HCT116 (cell line): ENCODE measurements around the gene MAML2. TPM values are rescaled to one million over a fixed set of nuclear protein-coding genes. Genes with fewer than 3 reads are reported as not detected.

Experiments used
- ATAC-seq: fragments of 200-7000 bp; cut with Tn5 transposase; 2 replicates; pipeline ENCODE4 v1.9.1; 2020; ENCODE audit warnings: mild to moderate bottlenecking, moderate library complexity
- BruUV-seq: library from RNA; stranded (reverse); fragments of 400-500 nt; replicated peaks from 2 replicates; lab custom pipeline; 2021; lab: Mats Ljungman, UMichigan
- CTCF ChIA-PET: fragments of 300-600 bp; sonication (Branson Sonifier 250); formaldehyde crosslinking; loops from one replicate; lab custom pipeline; 2021; ENCODE audit warnings: antibody characterized with exemption; lab: Charles Lee
- POLR2A ChIA-PET: fragments of 300-600, 350-600 bp; sonication (Branson Sonifier 250); formaldehyde crosslinking; loops from one replicate; lab custom pipeline; 2021; ENCODE audit warnings: antibody characterized with exemption; lab: Charles Lee
- RAD21 ChIA-PET, 2 experiments: fragments of 300-600 bp; sonication (Branson Sonifier 250); formaldehyde crosslinking; loops; one replicate each; lab custom pipeline; 2023; ENCODE audit warnings: low total read pairs in 2 of 2; ENCODE audit not compliant: uncharacterized antibody in 2 of 2, unreplicated experiment in 2 of 2, low non-redundant PET in 1 of 2; lab: Charles Lee
- DNase-seq: peaks from one replicate; pipeline ENCODE4 v3.0.0-alpha.2; 2010; ENCODE audit warnings: low read depth, low spot score
- H2AFZ ChIP-seq: fragments of 200-600 bp; shearing (Covaris generic), sonication (generic); 2 replicates; pipeline ENCODE4 v1.6.1; 2017; ENCODE audit warnings: low read depth, mixed run types, mixed read lengths, antibody characterized with exemption, low read length; ENCODE audit not compliant: poor library complexity, severe bottlenecking
- H3K27ac ChIP-seq: 2 replicates; pipeline ENCODE4 v1.5.1; 2012; ENCODE audit warnings: low read depth, low read length
- H3K27me3 ChIP-seq: fragments of 200-600 bp; sonication (generic); 2 replicates; pipeline ENCODE4 v1.6.1; 2016; ENCODE audit warnings: mixed run types, low read length, mixed read lengths; ENCODE audit not compliant: insufficient read depth
- H3K36me3 ChIP-seq, 2 experiments: fragments of 200-500 bp in 1 of 2; fragments of 200-600 bp in 1 of 2; sonication (Bioruptor generic) in 1 of 2; sonication (generic) in 1 of 2; 2 replicates each; pipeline versions ENCODE4 v1.5.1 to v1.6.1; 2014 to 2016; ENCODE audit warnings: low read length in 2 of 2, inconsistent platforms in 1 of 2, mixed read lengths in 1 of 2, mixed run types in 1 of 2; ENCODE audit not compliant: insufficient read depth in 2 of 2, control insufficient read depth in 1 of 2
- H3K4me1 ChIP-seq, 2 experiments: fragments of 200-600 bp in 1 of 2; sonication (generic) in 1 of 2; 2 replicates each; pipeline versions ENCODE4 v1.5.1 to v1.6.1; 2012 to 2017; ENCODE audit warnings: low read length in 2 of 2, inconsistent platforms in 1 of 2, mild to moderate bottlenecking in 1 of 2, mixed read lengths in 1 of 2, mixed run types in 1 of 2, moderate library complexity in 1 of 2; ENCODE audit not compliant: insufficient read depth in 2 of 2, control insufficient read depth in 1 of 2
- H3K4me2 ChIP-seq: fragments of 200-600 bp; sonication (generic); 2 replicates; pipeline ENCODE4 v1.6.1; 2017; ENCODE audit warnings: mixed run types, low read length, mixed read lengths
- H3K4me3 ChIP-seq, 2 experiments: fragments of 200-600 bp in 1 of 2; sonication (generic) in 1 of 2; replicated peaks in 1 of 2; 2 replicates each; pipeline ENCODE4 v1.5.1; 2011 to 2016; ENCODE audit warnings: low read length in 2 of 2, control low read depth in 1 of 2, low read depth in 1 of 2, mild to moderate bottlenecking in 1 of 2, mixed read lengths in 1 of 2, mixed run types in 1 of 2
- H3K79me2 ChIP-seq: fragments of 200-600 bp; sonication (generic); 2 replicates; pipeline ENCODE4 v1.6.1; 2017; ENCODE audit warnings: mild to moderate bottlenecking, mixed run types, low read length, moderate library complexity, mixed read lengths; ENCODE audit not compliant: insufficient read depth
- H3K9ac ChIP-seq: fragments of 200-600 bp; sonication (generic); 2 replicates; pipeline ENCODE4 v1.6.1; 2016; ENCODE audit warnings: low read length, mixed read lengths
- H3K9me2 ChIP-seq: fragments of 200-600 bp; sonication (generic), shearing (Covaris generic); 2 replicates; pipeline ENCODE4 v1.6.1; 2017; ENCODE audit warnings: mixed run types, mild to moderate bottlenecking, moderate library complexity; ENCODE audit not compliant: insufficient read depth
- H3K9me3 ChIP-seq, 2 experiments: fragments of 200-500 bp in 1 of 2; fragments of 200-600 bp in 1 of 2; sonication (Bioruptor generic) in 1 of 2; sonication (generic) in 1 of 2; 2 replicates each; pipeline ENCODE4 v1.6.1; 2014 to 2017; ENCODE audit warnings: low read length in 2 of 2, mixed read lengths in 2 of 2, inconsistent platforms in 1 of 2, low read depth in 1 of 2, mild to moderate bottlenecking in 1 of 2, mixed run types in 1 of 2, moderate library complexity in 1 of 2; ENCODE audit not compliant: control insufficient read depth in 1 of 2, insufficient read depth in 1 of 2
- H4K20me1 ChIP-seq: fragments of 200-600 bp; sonication (generic), shearing (Covaris generic); 2 replicates; pipeline ENCODE4 v1.6.1; 2017; ENCODE audit warnings: mixed run types, mild to moderate bottlenecking, moderate library complexity; ENCODE audit not compliant: insufficient read depth
- CBX3 ChIP-seq: IDR thresholded peaks from 2 replicates; pipeline ENCODE4 v1.6.1; 2012; ENCODE audit warnings: low read depth
- CEBPB ChIP-seq: IDR thresholded peaks from 2 replicates; pipeline ENCODE4 v1.6.1; 2012; ENCODE audit warnings: low read depth
- ELF1 ChIP-seq: IDR thresholded peaks from 2 replicates; pipeline ENCODE4 v1.6.1; 2012; ENCODE audit warnings: low read depth, borderline replicate concordance
- TCF7L2 ChIP-seq: IDR thresholded peaks from 2 replicates; pipeline ENCODE4 v1.7.0; 2011; ENCODE audit warnings: borderline replicate concordance, inconsistent platforms; ENCODE audit not compliant: insufficient read depth, insufficient read length; ENCODE audit errors: extremely low read depth
- intact Hi-C: fragments of 100-400 bp; cut with micrococcal nuclease; formaldehyde crosslinking; loops from 2 replicates; pipeline ENCODE4 v1.10.0; 2022
- total RNA-seq: library from RNA; stranded (reverse); gene quantifications from one replicate; pipeline ENCODE4 v1.2.1, GENCODE V29; 2021; ENCODE audit not compliant: unreplicated experiment
- TF ChIP-seq, protein P1 (sequence below): IDR thresholded peaks from 2 replicates; pipeline ENCODE4 v1.6.1; 2012; ENCODE audit warnings: low read depth
- TF ChIP-seq, protein P2 (sequence below): IDR thresholded peaks from 2 replicates; pipeline ENCODE4 v1.6.1; 2011; ENCODE audit warnings: mild to moderate bottlenecking, low read length, moderate library complexity; ENCODE audit not compliant: insufficient replicate concordance; ENCODE audit errors: extremely low read depth
- TF ChIP-seq, protein P3 (sequence below): IDR thresholded peaks from 2 replicates; pipeline ENCODE4 v1.6.1; 2012

MAML2 gene
- total RNA-seq, 1 experiment from 2014 or later = 2.6 TPM

DNA sequence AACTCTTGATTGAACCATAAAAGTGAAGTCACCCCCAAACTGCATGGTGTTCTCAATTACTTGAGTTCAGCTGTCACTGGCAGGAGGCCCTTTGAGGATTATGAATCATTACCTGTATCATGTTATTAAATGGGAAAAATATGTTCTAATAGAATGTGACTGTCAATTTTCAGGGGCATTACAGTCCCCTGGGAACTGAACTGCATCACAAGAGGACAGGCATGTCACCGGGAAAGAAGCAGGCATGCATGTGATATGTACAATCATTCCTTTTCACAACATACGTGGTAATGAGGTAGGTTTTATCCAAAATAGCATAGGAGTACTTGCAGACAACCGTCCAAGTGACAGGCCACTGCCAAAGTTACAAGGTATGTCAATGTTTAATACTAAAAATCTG, 165.8 kb downstream of the MAML2 start:
- intact Hi-C loops = no loop called here
- no peak overlapping the region for H3K27ac ChIP-seq
- H3K9ac ChIP-seq = no peak overlapping the region
- no peaks in the 10 kb centered on the region for H3K9me3 ChIP-seq
- no peaks in the 10 kb centered on the region for H3K27me3 ChIP-seq
- H2AFZ ChIP-seq = no peak overlapping the region
- no peaks in the 10 kb centered on the region for H3K36me3 ChIP-seq
- DNase-seq (no peak), ATAC-seq (no peak)
- H3K79me2 ChIP-seq = no peaks in the 10 kb centered on the region
- H3K4me1 ChIP-seq = no peaks in the 10 kb centered on the region
- TF ChIP-seq, protein P1, sequence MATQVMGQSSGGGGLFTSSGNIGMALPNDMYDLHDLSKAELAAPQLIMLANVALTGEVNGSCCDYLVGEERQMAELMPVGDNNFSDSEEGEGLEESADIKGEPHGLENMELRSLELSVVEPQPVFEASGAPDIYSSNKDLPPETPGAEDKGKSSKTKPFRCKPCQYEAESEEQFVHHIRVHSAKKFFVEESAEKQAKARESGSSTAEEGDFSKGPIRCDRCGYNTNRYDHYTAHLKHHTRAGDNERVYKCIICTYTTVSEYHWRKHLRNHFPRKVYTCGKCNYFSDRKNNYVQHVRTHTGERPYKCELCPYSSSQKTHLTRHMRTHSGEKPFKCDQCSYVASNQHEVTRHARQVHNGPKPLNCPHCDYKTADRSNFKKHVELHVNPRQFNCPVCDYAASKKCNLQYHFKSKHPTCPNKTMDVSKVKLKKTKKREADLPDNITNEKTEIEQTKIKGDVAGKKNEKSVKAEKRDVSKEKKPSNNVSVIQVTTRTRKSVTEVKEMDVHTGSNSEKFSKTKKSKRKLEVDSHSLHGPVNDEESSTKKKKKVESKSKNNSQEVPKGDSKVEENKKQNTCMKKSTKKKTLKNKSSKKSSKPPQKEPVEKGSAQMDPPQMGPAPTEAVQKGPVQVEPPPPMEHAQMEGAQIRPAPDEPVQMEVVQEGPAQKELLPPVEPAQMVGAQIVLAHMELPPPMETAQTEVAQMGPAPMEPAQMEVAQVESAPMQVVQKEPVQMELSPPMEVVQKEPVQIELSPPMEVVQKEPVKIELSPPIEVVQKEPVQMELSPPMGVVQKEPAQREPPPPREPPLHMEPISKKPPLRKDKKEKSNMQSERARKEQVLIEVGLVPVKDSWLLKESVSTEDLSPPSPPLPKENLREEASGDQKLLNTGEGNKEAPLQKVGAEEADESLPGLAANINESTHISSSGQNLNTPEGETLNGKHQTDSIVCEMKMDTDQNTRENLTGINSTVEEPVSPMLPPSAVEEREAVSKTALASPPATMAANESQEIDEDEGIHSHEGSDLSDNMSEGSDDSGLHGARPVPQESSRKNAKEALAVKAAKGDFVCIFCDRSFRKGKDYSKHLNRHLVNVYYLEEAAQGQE = no peak
- no peak for TF ChIP-seq TCF7L2
- TF ChIP-seq ELF1 = no peak
- TF ChIP-seq CEBPB = no peak
- TF ChIP-seq, protein P2, sequence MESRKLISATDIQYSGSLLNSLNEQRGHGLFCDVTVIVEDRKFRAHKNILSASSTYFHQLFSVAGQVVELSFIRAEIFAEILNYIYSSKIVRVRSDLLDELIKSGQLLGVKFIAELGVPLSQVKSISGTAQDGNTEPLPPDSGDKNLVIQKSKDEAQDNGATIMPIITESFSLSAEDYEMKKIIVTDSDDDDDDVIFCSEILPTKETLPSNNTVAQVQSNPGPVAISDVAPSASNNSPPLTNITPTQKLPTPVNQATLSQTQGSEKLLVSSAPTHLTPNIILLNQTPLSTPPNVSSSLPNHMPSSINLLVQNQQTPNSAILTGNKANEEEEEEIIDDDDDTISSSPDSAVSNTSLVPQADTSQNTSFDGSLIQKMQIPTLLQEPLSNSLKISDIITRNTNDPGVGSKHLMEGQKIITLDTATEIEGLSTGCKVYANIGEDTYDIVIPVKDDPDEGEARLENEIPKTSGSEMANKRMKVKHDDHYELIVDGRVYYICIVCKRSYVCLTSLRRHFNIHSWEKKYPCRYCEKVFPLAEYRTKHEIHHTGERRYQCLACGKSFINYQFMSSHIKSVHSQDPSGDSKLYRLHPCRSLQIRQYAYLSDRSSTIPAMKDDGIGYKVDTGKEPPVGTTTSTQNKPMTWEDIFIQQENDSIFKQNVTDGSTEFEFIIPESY = no peak
- TF ChIP-seq CBX3 = no peak
- TF ChIP-seq, protein P3, sequence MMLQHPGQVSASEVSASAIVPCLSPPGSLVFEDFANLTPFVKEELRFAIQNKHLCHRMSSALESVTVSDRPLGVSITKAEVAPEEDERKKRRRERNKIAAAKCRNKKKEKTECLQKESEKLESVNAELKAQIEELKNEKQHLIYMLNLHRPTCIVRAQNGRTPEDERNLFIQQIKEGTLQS = no peak
- RAD21 ChIA-PET = no interaction called here
- no peak overlapping the region for H3K4me2 ChIP-seq
- H3K9me2 ChIP-seq = no peaks in the 10 kb centered on the region
- CTCF ChIA-PET = no interaction called here
- no peak overlapping the region for H3K4me3 ChIP-seq
- BruUV-seq = no TSS peak
- POLR2A ChIA-PET = no interaction called here
- no peaks in the 10 kb centered on the region for H4K20me1 ChIP-seq
